Neural progenitor cell (in vitro differentiated cells): ENCODE data around the gene NEO1. TPM values are rescaled to one million over a fixed set of nuclear protein-coding genes. Genes with fewer than 3 reads are reported as not detected.

Experiments used
- DNase-seq: peaks from one replicate; pipeline ENCODE4 v3.0.0-alpha.2; 2016; ENCODE audit warnings: low spot score
- H2AFZ ChIP-seq: fragments of 200-600 bp; sonication (generic); replicated peaks from 2 replicates; pipeline ENCODE4 v1.6.1; 2016; ENCODE audit warnings: antibody characterized with exemption
- H3F3A ChIP-seq: fragments of 200-600 bp; sonication (generic); 2 replicates; pipeline ENCODE4 v1.6.1; 2016; ENCODE audit warnings: antibody characterized with exemption, low read depth
- H3K27ac ChIP-seq: fragments of 200-600 bp; sonication (generic); 2 replicates; pipeline ENCODE4 v1.5.1; 2016; ENCODE audit warnings: mild to moderate bottlenecking
- H3K27me3 ChIP-seq: fragments of 200-600 bp; sonication (generic); 2 replicates; pipeline ENCODE4 v1.6.1; 2016; ENCODE audit warnings: mild to moderate bottlenecking, moderate library complexity
- H3K36me3 ChIP-seq: fragments of 200-600 bp; sonication (generic); 2 replicates; pipeline ENCODE4 v1.5.1; 2016
- H3K4me1 ChIP-seq: fragments of 200-600 bp; sonication (generic); 2 replicates; pipeline ENCODE4 v1.6.1; 2016; ENCODE audit warnings: mixed run types
- H3K4me2 ChIP-seq: fragments of 200-600 bp; sonication (generic); 2 replicates; pipeline ENCODE4 v1.6.1; 2016
- H3K4me3 ChIP-seq: fragments of 200-600 bp; sonication (generic); 2 replicates; pipeline ENCODE4 v1.5.1; 2016
- H3K79me2 ChIP-seq: fragments of 200-600 bp; sonication (generic); 2 replicates; pipeline ENCODE4 v1.6.1; 2016; ENCODE audit warnings: low read depth
- H3K9ac ChIP-seq: fragments of 200-600 bp; sonication (generic); 2 replicates; pipeline ENCODE4 v1.6.1; 2016
- H3K9me3 ChIP-seq: fragments of 200-600 bp; sonication (generic); 2 replicates; pipeline ENCODE4 v1.5.1; 2016; ENCODE audit warnings: low read depth
- H4K20me1 ChIP-seq: fragments of 200-600 bp; sonication (generic); 2 replicates; pipeline ENCODE4 v1.6.1; 2016; ENCODE audit warnings: low read depth
- H3K27ac Mint-ChIP-seq: 3 replicates; pipeline ENCODE4 v1.8.0; 2021; ENCODE audit warnings: mixed read lengths
- H3K27me3 Mint-ChIP-seq: 2 replicates; pipeline ENCODE4 v1.8.0; 2022; ENCODE audit warnings: low read depth, mild to moderate bottlenecking, inconsistent platforms, moderate library complexity, mixed read lengths; ENCODE audit not compliant: insufficient read depth
- H3K36me3 Mint-ChIP-seq: 3 replicates; pipeline ENCODE4 v1.8.0; 2021; ENCODE audit warnings: mixed read lengths
- H3K4me1 Mint-ChIP-seq: 3 replicates; pipeline ENCODE4 v1.8.0; 2021; ENCODE audit warnings: mixed read lengths
- H3K4me3 Mint-ChIP-seq: 3 replicates; pipeline ENCODE4 v1.8.0; 2021; ENCODE audit warnings: mild to moderate bottlenecking, moderate library complexity, mixed read lengths
- H3K9me3 Mint-ChIP-seq: 3 replicates; pipeline ENCODE4 v1.8.0; 2020; ENCODE audit warnings: mixed read lengths
- EZH2 ChIP-seq: fragments of 200-600 bp; sonication (generic); IDR thresholded peaks from 2 replicates; pipeline ENCODE4 v1.6.1; 2017; ENCODE audit warnings: antibody characterized with exemption, mild to moderate bottlenecking, moderate library complexity
- EZH2phosphoT487 ChIP-seq: fragments of 200-600 bp; sonication (generic); IDR thresholded peaks from 2 replicates; pipeline ENCODE4 v1.6.1; 2017; ENCODE audit warnings: antibody characterized with exemption
- total RNA-seq: library from RNA; depleted of rRNA; stranded (reverse); fragments of >200 nt; gene quantifications from 2 replicates; pipeline ENCODE4 v1.2.3, GENCODE V29; 2015; ENCODE audit warnings: low replicate concordance
- TF ChIP-seq, protein P1 (sequence below): fragments of 200-600 bp; sonication (generic); IDR thresholded peaks from 2 replicates; pipeline ENCODE4 v1.5.1; 2017; ENCODE audit warnings: antibody characterized with exemption, mild to moderate bottlenecking

Gene NEO1
- total RNA-seq, 1 donor from 2014 or later = 77.9 TPM

GRCh38 chr15:73116164-73116563 lies 63.9 kb downstream of the NEO1 start:
- no peaks in the 10 kb centered on the region for H3K27me3 Mint-ChIP-seq
- H3K9me3 Mint-ChIP-seq = no peaks in the 10 kb centered on the region
- Histone ChIP-seq H3K4me2 (no peak overlapping the region), H3K27me3 (no peaks in the 10 kb centered on the region), H3K9me3 (no peaks in the 10 kb centered on the region), H3K27ac (no peak overlapping the region), H4K20me1 (peaks cover 20% of the 10 kb centered on the region), H3K79me2 (peaks cover 57% of the 10 kb centered on the region), H3K4me1 (peaks cover 12% of the 10 kb centered on the region), H3K36me3 (no peaks in the 10 kb centered on the region), H3K9ac (no peak overlapping the region), H3F3A (no peaks in the 10 kb centered on the region), H3K4me3 (no peak overlapping the region), H2AFZ (no peak overlapping the region)
- TF ChIP-seq EZH2phosphoT487 (no peak), EZH2 (no peak)
- TF ChIP-seq, protein P1, sequence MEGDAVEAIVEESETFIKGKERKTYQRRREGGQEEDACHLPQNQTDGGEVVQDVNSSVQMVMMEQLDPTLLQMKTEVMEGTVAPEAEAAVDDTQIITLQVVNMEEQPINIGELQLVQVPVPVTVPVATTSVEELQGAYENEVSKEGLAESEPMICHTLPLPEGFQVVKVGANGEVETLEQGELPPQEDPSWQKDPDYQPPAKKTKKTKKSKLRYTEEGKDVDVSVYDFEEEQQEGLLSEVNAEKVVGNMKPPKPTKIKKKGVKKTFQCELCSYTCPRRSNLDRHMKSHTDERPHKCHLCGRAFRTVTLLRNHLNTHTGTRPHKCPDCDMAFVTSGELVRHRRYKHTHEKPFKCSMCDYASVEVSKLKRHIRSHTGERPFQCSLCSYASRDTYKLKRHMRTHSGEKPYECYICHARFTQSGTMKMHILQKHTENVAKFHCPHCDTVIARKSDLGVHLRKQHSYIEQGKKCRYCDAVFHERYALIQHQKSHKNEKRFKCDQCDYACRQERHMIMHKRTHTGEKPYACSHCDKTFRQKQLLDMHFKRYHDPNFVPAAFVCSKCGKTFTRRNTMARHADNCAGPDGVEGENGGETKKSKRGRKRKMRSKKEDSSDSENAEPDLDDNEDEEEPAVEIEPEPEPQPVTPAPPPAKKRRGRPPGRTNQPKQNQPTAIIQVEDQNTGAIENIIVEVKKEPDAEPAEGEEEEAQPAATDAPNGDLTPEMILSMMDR = no peak
- peaks cover 4% of the 10 kb centered on the region for H3K4me1 Mint-ChIP-seq
- H3K36me3 Mint-ChIP-seq = peaks cover 17% of the 10 kb centered on the region
- H3K27ac Mint-ChIP-seq = no peak overlapping the region
- no peak overlapping the region for H3K4me3 Mint-ChIP-seq
- no peak for DNase-seq

DNA sequence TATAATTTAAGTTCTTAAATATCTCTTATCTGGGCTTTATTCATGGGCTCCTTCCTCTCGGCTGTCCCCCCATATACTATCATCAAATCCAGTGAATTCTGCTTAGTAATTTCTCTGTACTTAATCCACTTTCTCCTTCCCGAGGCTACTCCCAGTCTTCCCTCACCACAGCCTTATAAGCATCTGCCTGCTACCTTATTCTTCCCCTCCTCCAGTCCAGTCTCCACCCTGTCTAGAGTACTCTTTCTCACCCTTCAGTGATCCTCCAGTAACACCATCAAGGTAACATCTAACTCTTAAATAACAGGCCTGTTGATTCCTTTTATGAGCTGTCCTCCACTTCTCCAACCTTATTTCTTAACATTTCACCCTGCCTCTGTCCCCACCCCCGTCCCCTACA lies 65.8 kb downstream of the NEO1 start:
- Histone ChIP-seq H3K4me2 (no peak overlapping the region), H3F3A (no peaks in the 10 kb centered on the region), H3K27ac (no peak overlapping the region), H3K27me3 (no peaks in the 10 kb centered on the region), H3K4me3 (no peak overlapping the region), H4K20me1 (peaks cover 24% of the 10 kb centered on the region), H3K9me3 (no peaks in the 10 kb centered on the region), H3K4me1 (peaks cover 12% of the 10 kb centered on the region), H2AFZ (no peak overlapping the region), H3K36me3 (no peaks in the 10 kb centered on the region), H3K9ac (no peak overlapping the region), H3K79me2 (peaks cover 46% of the 10 kb centered on the region)
- Mint-ChIP-seq H3K9me3 (no peaks in the 10 kb centered on the region), H3K4me1 (peaks cover 4% of the 10 kb centered on the region), H3K4me3 (no peak overlapping the region), H3K27me3 (no peaks in the 10 kb centered on the region), H3K36me3 (peaks cover 17% of the 10 kb centered on the region), H3K27ac (no peak overlapping the region)
- TF ChIP-seq EZH2phosphoT487 (no peak), EZH2 (no peak)
- TF ChIP-seq, protein P1 = no peak
- DNase-seq = no peak

DNA sequence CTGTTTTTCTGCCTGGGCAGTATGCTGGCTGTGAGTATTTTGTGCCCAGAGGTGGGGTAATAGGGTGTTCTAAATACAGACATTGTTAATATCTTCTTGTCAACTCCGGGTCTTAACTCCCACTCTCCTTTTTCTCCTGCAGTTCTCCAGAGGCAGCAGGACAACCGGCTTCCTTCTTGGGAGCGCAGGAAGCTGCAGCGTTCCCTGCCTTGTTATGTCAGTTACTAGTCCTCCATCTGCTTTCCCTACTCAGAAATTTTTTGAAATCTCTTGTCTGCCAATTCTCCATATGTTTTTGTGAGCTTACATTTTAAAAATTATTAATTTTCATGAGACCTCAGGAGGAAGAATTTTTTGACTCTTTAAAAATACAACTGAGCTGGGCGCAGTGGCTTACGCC lies 67.2 kb downstream of the NEO1 start:
- Histone ChIP-seq H3K4me3 (no peak overlapping the region), H2AFZ (no peak overlapping the region)
- peaks cover 22% of the 10 kb centered on the region for H3K36me3 Mint-ChIP-seq

More for the DNA sequence above, 67.2 kb downstream of the NEO1 start:
- no peak for DNase-seq
- H3K27ac Mint-ChIP-seq = no peak overlapping the region
- Histone ChIP-seq H3K9ac (no peak overlapping the region), H3K36me3 (no peaks in the 10 kb centered on the region), H3F3A (no peaks in the 10 kb centered on the region), H4K20me1 (peaks cover 12% of the 10 kb centered on the region), H3K9me3 (no peaks in the 10 kb centered on the region), H3K79me2 (peaks cover 32% of the 10 kb centered on the region), H3K4me1 (no peaks in the 10 kb centered on the region), H3K27ac (no peak overlapping the region), H3K27me3 (no peaks in the 10 kb centered on the region), H3K4me2 (no peak overlapping the region)
- no peaks in the 10 kb centered on the region for H3K4me1 Mint-ChIP-seq
- H3K27me3 Mint-ChIP-seq = no peaks in the 10 kb centered on the region
- no peak overlapping the region for H3K4me3 Mint-ChIP-seq
- no peaks in the 10 kb centered on the region for H3K9me3 Mint-ChIP-seq
- TF ChIP-seq EZH2 (no peak), EZH2phosphoT487 (no peak)
- TF ChIP-seq, protein P1 = no peak
